ENCODE measurements around the gene SLC39A9. TPM values are rescaled to one million over a fixed set of nuclear protein-coding genes. Genes with fewer than 3 reads are reported as not detected.

The SLC39A9 gene
- total RNA-seq, 1 experiment from 2014 or later = 80.8 TPM

DNA sequence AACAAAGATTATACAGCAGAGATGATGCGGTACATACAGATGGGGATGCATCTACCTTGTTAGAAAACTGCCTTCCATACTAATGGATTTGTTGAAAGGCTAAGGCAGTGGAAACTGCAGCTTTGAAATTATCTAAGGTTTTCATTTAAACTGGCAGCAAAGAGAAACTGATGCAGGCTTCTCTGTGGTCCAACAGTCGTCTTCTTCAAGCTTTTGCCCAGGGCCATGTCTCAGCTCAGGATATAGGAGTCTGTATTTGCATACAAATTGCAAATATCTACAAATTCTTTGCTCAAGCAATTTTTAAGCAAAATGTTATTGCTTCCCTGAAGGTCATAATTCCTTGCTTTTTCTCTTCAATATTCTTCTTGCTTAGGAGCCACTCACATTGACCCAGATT lies 34.1 kb upstream of the SLC39A9 start:
- Histone ChIP-seq H3K4me2 (ENCODE audit: low read length) (no peak overlapping the region), H2AFZ (ENCODE audit: low read length) (no peak overlapping the region), H3K79me2 (ENCODE audit: low read length) (no peaks in the 10 kb centered on the region), H3F3A (ENCODE audit: low read length, unreplicated experiment) (no peaks in the 10 kb centered on the region), H3K9me2 (replicated peaks; ENCODE audit: low read length) (no peaks in the 10 kb centered on the region), H3K27ac (ENCODE audit: low read length) (no peak overlapping the region), H3K27me3 (ENCODE audit: low read length) (peaks cover 3% of the 10 kb centered on the region; the same call in 1 of the 2 replicates), H3K9ac (ENCODE audit: low read length) (no peak overlapping the region), H3K4me1 (ENCODE audit: insufficient read depth, low read length) (no peaks in the 10 kb centered on the region), H4K20me1 (ENCODE audit: low read length) (no peaks in the 10 kb centered on the region), H3K36me3 (ENCODE audit: low read depth, low read length) (no peaks in the 10 kb centered on the region), H3K9me3 (ENCODE audit: low read length) (no peaks in the 10 kb centered on the region), H3K4me3 (ENCODE audit: low read length) (no peak overlapping the region)
- POLR2A ChIA-PET (ENCODE audit: unreplicated experiment) = no interaction called here
- intact Hi-C loops (cut with micrococcal nuclease) = no loop called here
- DNase-seq = no peak
- TF ChIP-seq EZH2 (IDR thresholded peaks at IDR 0.05; ENCODE audit: low read length, unreplicated experiment) = no peak
- TF ChIP-seq EZH2phosphoT487 (IDR thresholded peaks at IDR 0.05; ENCODE audit: borderline replicate concordance, low read length) = no peak
- TF ChIP-seq CTCF (conservative IDR thresholded peaks at IDR 0.05; ENCODE audit: low read depth, low read length) = no peak
- no peak for ATAC-seq
- BruUV-seq (replicated peaks) = no TSS peak
- CTCF ChIA-PET = interaction anchor here (0.5 kb wide), 1 partner anchor 50 kb away, joined by 4 read pairs; no protein-coding TSS in a partner anchor

- no peaks in the 10 kb centered on the region for H3K9me3 ChIP-seq (ENCODE audit: low read length)
- H4K20me1 ChIP-seq (ENCODE audit: low read length) = no peaks in the 10 kb centered on the region
- no peaks in the 10 kb centered on the region for H3F3A ChIP-seq (ENCODE audit: low read length, unreplicated experiment)
- no peak overlapping the region for H3K4me3 ChIP-seq (ENCODE audit: low read length)
- intact Hi-C loops (cut with micrococcal nuclease) = no loop called here
- ATAC-seq = no peak
- BruUV-seq (replicated peaks) = no TSS peak
- H3K4me2 ChIP-seq (ENCODE audit: low read length) = no peak overlapping the region
- POLR2A ChIA-PET (ENCODE audit: unreplicated experiment) = no interaction called here
- H3K79me2 ChIP-seq (ENCODE audit: low read length) = no peaks in the 10 kb centered on the region
- H3K9me2 ChIP-seq (replicated peaks; ENCODE audit: low read length) = no peaks in the 10 kb centered on the region
- TF ChIP-seq EZH2 (IDR thresholded peaks at IDR 0.05; ENCODE audit: low read length, unreplicated experiment) = no peak
- TF ChIP-seq EZH2phosphoT487 (IDR thresholded peaks at IDR 0.05; ENCODE audit: borderline replicate concordance, low read length) = no peak
- TF ChIP-seq CTCF (conservative IDR thresholded peaks at IDR 0.05; ENCODE audit: low read depth, low read length) = no peak
- H3K27me3 ChIP-seq (ENCODE audit: low read length) = peaks cover 3% of the 10 kb centered on the region; the same call in 1 of the 2 replicates
- CTCF ChIA-PET = no interaction called here
- H3K9ac ChIP-seq (ENCODE audit: low read length) = no peak overlapping the region
- no peaks in the 10 kb centered on the region for H3K4me1 ChIP-seq (ENCODE audit: insufficient read depth, low read length)
- no peak for DNase-seq
- no peak overlapping the region for H2AFZ ChIP-seq (ENCODE audit: low read length)
- no peak overlapping the region for H3K27ac ChIP-seq (ENCODE audit: low read length)
- no peaks in the 10 kb centered on the region for H3K36me3 ChIP-seq (ENCODE audit: low read depth, low read length)
Observed at GRCh38 chr14:69366069-69366468, 32.4 kb upstream of the SLC39A9 start.

GRCh38 chr14:69366761-69367160 lies 31.7 kb upstream of the SLC39A9 start:
- Histone ChIP-seq H3K36me3 (ENCODE audit: low read depth, low read length) (no peaks in the 10 kb centered on the region), H3F3A (ENCODE audit: low read length, unreplicated experiment) (no peaks in the 10 kb centered on the region), H3K4me1 (ENCODE audit: insufficient read depth, low read length) (no peaks in the 10 kb centered on the region), H4K20me1 (ENCODE audit: low read length) (no peaks in the 10 kb centered on the region), H3K9ac (ENCODE audit: low read length) (no peak overlapping the region), H3K9me3 (ENCODE audit: low read length) (no peaks in the 10 kb centered on the region), H2AFZ (ENCODE audit: low read length) (no peak overlapping the region), H3K4me3 (ENCODE audit: low read length) (no peak overlapping the region), H3K4me2 (ENCODE audit: low read length) (no peak overlapping the region), H3K27ac (ENCODE audit: low read length) (no peak overlapping the region), H3K27me3 (ENCODE audit: low read length) (peaks cover 3% of the 10 kb centered on the region; the same call in 1 of the 2 replicates), H3K9me2 (replicated peaks; ENCODE audit: low read length) (no peaks in the 10 kb centered on the region), H3K79me2 (ENCODE audit: low read length) (no peaks in the 10 kb centered on the region)
- ChIA-PET POLR2A (ENCODE audit: unreplicated experiment) (no interaction called here), CTCF (no interaction called here)
- no TSS peak for BruUV-seq (replicated peaks)
- TF ChIP-seq EZH2phosphoT487 (IDR thresholded peaks at IDR 0.05; ENCODE audit: borderline replicate concordance, low read length) (no peak), EZH2 (IDR thresholded peaks at IDR 0.05; ENCODE audit: low read length, unreplicated experiment) (no peak), CTCF (conservative IDR thresholded peaks at IDR 0.05; ENCODE audit: low read depth, low read length) (no peak)
- intact Hi-C loops (cut with micrococcal nuclease) = no loop called here
- DNase-seq (no peak), ATAC-seq (no peak)
